Trophoblast cell (in vitro differentiated cells and primary cell): Measurements from ENCODE around the gene MYO6.

ENCODE experiments used
- DNase-seq, 2 donors: peaks; one replicate each; pipeline ENCODE4 v3.0.0-alpha.2; 2016
- H2AFZ ChIP-seq: 2 replicates; pipeline ENCODE4 v1.6.1; 2013; ENCODE audit warnings: low read length, moderate library complexity, mild to moderate bottlenecking; ENCODE audit not compliant: insufficient read depth, poor library complexity
- H2AK5ac ChIP-seq: 2 replicates; pipeline ENCODE4 v1.6.1; 2013; ENCODE audit warnings: mild to moderate bottlenecking, low read length
- H2BK120ac ChIP-seq: 2 replicates; pipeline ENCODE4 v1.6.1; 2013; ENCODE audit warnings: low read length, mild to moderate bottlenecking, moderate library complexity; ENCODE audit not compliant: insufficient read depth, poor library complexity
- H2BK12ac ChIP-seq: 2 replicates; pipeline ENCODE4 v1.6.1; 2013; ENCODE audit warnings: mild to moderate bottlenecking, low read length, moderate library complexity
- H2BK5ac ChIP-seq: 2 replicates; pipeline ENCODE4 v1.6.1; 2013; ENCODE audit warnings: low read length, low read depth, moderate library complexity, mild to moderate bottlenecking; ENCODE audit not compliant: poor library complexity
- H3K14ac ChIP-seq: 2 replicates; pipeline ENCODE4 v1.6.1; 2013; ENCODE audit warnings: mild to moderate bottlenecking, low read length
- H3K18ac ChIP-seq: 2 replicates; pipeline ENCODE4 v1.6.1; 2013; ENCODE audit warnings: mild to moderate bottlenecking, low read length
- H3K23ac ChIP-seq: 2 replicates; pipeline ENCODE4 v1.6.1; 2013; ENCODE audit warnings: low read length
- H3K27ac ChIP-seq: 2 replicates; pipeline ENCODE4 v1.5.1; 2013; ENCODE audit warnings: low read depth, mild to moderate bottlenecking, inconsistent platforms, low read length, moderate library complexity
- H3K27me3 ChIP-seq: 2 replicates; pipeline ENCODE4 v1.6.1; 2013; ENCODE audit warnings: inconsistent platforms, mild to moderate bottlenecking, low read length, moderate library complexity; ENCODE audit not compliant: insufficient read depth
- H3K36me3 ChIP-seq, 2 experiments: 1 replicate in 1 of 2; 2 replicates in 1 of 2; pipeline ENCODE4 v1.6.1; 2013; ENCODE audit warnings: low read length in 2 of 2, mild to moderate bottlenecking in 2 of 2, moderate library complexity in 1 of 2; ENCODE audit not compliant: insufficient read depth in 2 of 2, control insufficient read depth in 1 of 2
- H3K4ac ChIP-seq: 2 replicates; pipeline ENCODE4 v1.6.1; 2013; ENCODE audit warnings: low read depth, mild to moderate bottlenecking, low read length, moderate library complexity
- H3K4me1 ChIP-seq, 2 experiments: 1 replicate in 1 of 2; 2 replicates in 1 of 2; pipeline ENCODE4 v1.6.1; 2013; ENCODE audit warnings: low read length in 2 of 2, mild to moderate bottlenecking in 2 of 2, moderate library complexity in 1 of 2; ENCODE audit not compliant: insufficient read depth in 2 of 2, control insufficient read depth in 1 of 2
- H3K4me2 ChIP-seq: 2 replicates; pipeline ENCODE4 v1.6.1; 2013; ENCODE audit warnings: inconsistent platforms, mild to moderate bottlenecking, low read length, moderate library complexity
- H3K4me3 ChIP-seq: 2 replicates; pipeline ENCODE4 v1.5.1; 2013; ENCODE audit warnings: mild to moderate bottlenecking, low read depth, low read length, inconsistent platforms
- H3K79me1 ChIP-seq: one replicate; pipeline ENCODE4 v1.6.1; 2013; ENCODE audit warnings: low read length
- H3K79me2 ChIP-seq: 2 replicates; pipeline ENCODE4 v1.6.1; 2013; ENCODE audit warnings: low read length, mild to moderate bottlenecking; ENCODE audit not compliant: control insufficient read depth, insufficient read depth, poor library complexity
- H3K9ac ChIP-seq: 2 replicates; pipeline ENCODE4 v1.6.1; 2013; ENCODE audit warnings: mild to moderate bottlenecking, low read length
- H3K9me3 ChIP-seq: 2 replicates; pipeline ENCODE4 v1.6.1; 2013; ENCODE audit warnings: low read depth, mild to moderate bottlenecking, control low read depth, inconsistent platforms, low read length; ENCODE audit not compliant: insufficient read depth
- H4K12ac ChIP-seq: 2 replicates; pipeline ENCODE4 v1.6.1; 2013; ENCODE audit warnings: low read depth, mild to moderate bottlenecking, low read length, moderate library complexity
- H4K8ac ChIP-seq: 2 replicates; pipeline ENCODE4 v1.6.1; 2013; ENCODE audit warnings: low read depth, mild to moderate bottlenecking, low read length, moderate library complexity
- H4K91ac ChIP-seq: one replicate; pipeline ENCODE4 v1.6.1; 2013; ENCODE audit warnings: low read depth, mild to moderate bottlenecking, low read length, moderate library complexity
- WGBS: extraction: QIAGEN DNeasy Blood & Tissue Kit; methylation state at CpG from one replicate; pipeline ENCODE4 v1.1.7; 2013; ENCODE audit warnings: missing lambda C conversion rate; ENCODE audit not compliant: insufficient read length, insufficient coverage; ENCODE audit errors: extremely low coverage; 5-methylcytosine and 5-hydroxymethylcytosine counted together

Gene MYO6

GRCh38 chr6:75757295-75757694 lies 8.3 kb downstream of the MYO6 start:
- no peaks in the 10 kb centered on the region for H3K79me1 ChIP-seq
- no peak overlapping the region for H3K18ac ChIP-seq
- WGBS: no CpG with 5 or more reads among the region's 3 CpGs
- no peaks in the 10 kb centered on the region for H3K9me3 ChIP-seq
- H4K12ac ChIP-seq: no peak overlapping the region
- H3K27ac ChIP-seq: no peak overlapping the region
- no peak overlapping the region for H2BK5ac ChIP-seq
- H4K91ac ChIP-seq: no peak overlapping the region
- DNase-seq: no peak
- no peak overlapping the region for H3K9ac ChIP-seq
- no peaks in the 10 kb centered on the region for H3K36me3 ChIP-seq
- no peak overlapping the region for H2AFZ ChIP-seq
- no peak overlapping the region for H3K14ac ChIP-seq
- no peak overlapping the region for H3K4me3 ChIP-seq
- no peak overlapping the region for H3K4ac ChIP-seq
- peaks cover 2% of the 10 kb centered on the region for H3K79me2 ChIP-seq
- no peak overlapping the region for H2AK5ac ChIP-seq
- H2BK120ac ChIP-seq: no peak overlapping the region
- H3K4me1 ChIP-seq: no peaks in the 10 kb centered on the region
- H3K4me2 ChIP-seq: no peak overlapping the region
- no peak overlapping the region for H4K8ac ChIP-seq
- no peaks in the 10 kb centered on the region for H3K27me3 ChIP-seq
- no peak overlapping the region for H2BK12ac ChIP-seq
- peak overlapping the region; percentile 94 for H3K23ac ChIP-seq

- Histone ChIP-seq H2BK5ac (no peak overlapping the region), H3K36me3 (no peaks in the 10 kb centered on the region), H3K4me3 (no peak overlapping the region), H3K79me2 (peaks cover 2% of the 10 kb centered on the region), H3K18ac (no peak overlapping the region), H2BK120ac (no peak overlapping the region), H3K4me2 (no peak overlapping the region), H3K27ac (no peak overlapping the region), H4K8ac (no peak overlapping the region), H3K27me3 (no peaks in the 10 kb centered on the region), H2AK5ac (no peak overlapping the region), H3K4me1 (no peaks in the 10 kb centered on the region), H3K9ac (no peak overlapping the region), H3K23ac (no peak overlapping the region), H3K9me3 (no peaks in the 10 kb centered on the region), H2BK12ac (no peak overlapping the region), H4K91ac (no peak overlapping the region), H3K14ac (no peak overlapping the region), H2AFZ (no peak overlapping the region), H3K4ac (no peak overlapping the region), H3K79me1 (no peaks in the 10 kb centered on the region), H4K12ac (no peak overlapping the region)
- no CpG with 5 or more reads among the region's 5 CpGs for WGBS
- DNase-seq: no peak
Measured at GRCh38 chr6:75758061-75758460, 9.0 kb downstream of the MYO6 start.

- no CpG with 5 or more reads among the region's 5 CpGs for WGBS
- H3K9me3 ChIP-seq: no peaks in the 10 kb centered on the region
- H2BK120ac ChIP-seq: no peak overlapping the region
- no peak overlapping the region for H3K27ac ChIP-seq
- H3K27me3 ChIP-seq: no peaks in the 10 kb centered on the region
- DNase-seq: no peak
- H4K8ac ChIP-seq: no peak overlapping the region
- no peak overlapping the region for H3K4ac ChIP-seq
- H3K79me1 ChIP-seq: no peaks in the 10 kb centered on the region
- H3K36me3 ChIP-seq: peaks cover 3% of the 10 kb centered on the region in 2 experiments
- no peak overlapping the region for H3K18ac ChIP-seq
- no peak overlapping the region for H3K23ac ChIP-seq
- no peak overlapping the region for H4K12ac ChIP-seq
- no peak overlapping the region for H2BK12ac ChIP-seq
- H4K91ac ChIP-seq: no peak overlapping the region
- H3K4me2 ChIP-seq: no peak overlapping the region
- H3K79me2 ChIP-seq: no peaks in the 10 kb centered on the region
- no peak overlapping the region for H3K14ac ChIP-seq
- H3K4me1 ChIP-seq: no peaks in the 10 kb centered on the region
- H2BK5ac ChIP-seq: no peak overlapping the region
- H2AK5ac ChIP-seq: no peak overlapping the region
- no peak overlapping the region for H2AFZ ChIP-seq
- no peak overlapping the region for H3K4me3 ChIP-seq
- no peak overlapping the region for H3K9ac ChIP-seq
Measured at GRCh38 chr6:75759207-75759606, 10.2 kb downstream of the MYO6 start.

GRCh38 chr6:75760320-75760719 lies 11.3 kb downstream of the MYO6 start:
- Histone ChIP-seq H4K12ac (no peak overlapping the region), H3K4me2 (no peak overlapping the region), H3K23ac (no peak overlapping the region), H2BK5ac (no peak overlapping the region), H3K27me3 (no peaks in the 10 kb centered on the region), H2BK12ac (no peak overlapping the region), H3K36me3 (peaks cover 3% of the 10 kb centered on the region in 2 experiments), H4K91ac (no peak overlapping the region), H2AK5ac (no peak overlapping the region), H3K18ac (no peak overlapping the region), H3K27ac (no peak overlapping the region), H3K9me3 (no peaks in the 10 kb centered on the region), H2BK120ac (no peak overlapping the region), H4K8ac (no peak overlapping the region), H3K9ac (no peak overlapping the region), H3K4me1 (no peaks in the 10 kb centered on the region), H3K79me1 (no peaks in the 10 kb centered on the region), H3K14ac (no peak overlapping the region), H2AFZ (no peak overlapping the region), H3K4me3 (no peak overlapping the region), H3K4ac (no peak overlapping the region), H3K79me2 (no peaks in the 10 kb centered on the region)
- DNase-seq: no peak
- WGBS: no CpG with 5 or more reads among the region's 1 CpG
